Esophagus muscularis mucosa (tissue), 3 donors: ENCODE results near the gene VARS2.
"Not testable (repeated sequence)": the region's sequence is repeated elsewhere in the genome, so short reads cannot be mapped to it uniquely, and the experiment has no call there.

ENCODE experiments used
- POLR2A ChIP-seq: fragments of 450-650 bp; IDR thresholded peaks from one replicate; pipeline ENCODE4 v1.6.1; 2017; ENCODE audit warnings: antibody characterized with exemption, moderate library complexity, mild to moderate bottlenecking, low read depth
- TF ChIP-seq, protein P1 (sequence below), 3 experiments: fragments of 200-600 bp in 2 of 3; fragments of 450-650 bp in 1 of 3; sonication (generic) in 2 of 3; IDR thresholded peaks; one replicate each; pipeline ENCODE4 v1.5.1; 2017 to 2019; ENCODE audit warnings: antibody characterized with exemption in 3 of 3, mild to moderate bottlenecking in 2 of 3, moderate library complexity in 1 of 3

DNA sequence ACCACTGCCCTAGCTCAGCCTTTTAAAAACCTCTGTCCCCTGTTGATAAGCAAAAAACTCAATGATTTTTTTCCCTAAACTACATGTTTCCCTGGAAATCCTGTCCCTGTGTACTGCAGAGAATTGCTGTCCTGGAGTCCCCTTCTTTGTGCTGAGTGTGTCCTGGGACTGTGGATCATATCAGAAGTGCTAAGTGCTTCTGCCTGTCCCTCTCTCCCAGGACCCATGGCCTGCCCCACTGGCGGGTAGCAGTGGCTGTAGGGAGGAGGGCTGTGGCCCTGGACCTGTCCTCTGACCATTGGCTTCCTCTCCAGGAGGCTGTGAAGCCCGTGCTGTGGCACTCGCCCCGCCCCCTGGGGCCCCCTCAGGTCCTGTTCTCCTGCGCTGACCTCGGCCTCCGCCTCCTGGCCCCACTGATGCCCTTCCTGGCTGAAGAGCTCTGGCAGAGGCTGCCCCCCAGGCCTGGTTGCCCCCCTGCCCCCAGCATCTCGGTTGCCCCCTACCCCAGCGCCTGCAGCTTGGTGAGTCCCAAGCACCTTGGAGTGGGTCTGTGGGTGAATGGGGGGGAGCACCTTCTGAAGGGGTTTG is 10.1 kb downstream of the VARS2 start:
- TF ChIP-seq POLR2A: not testable (repeated sequence)
- TF ChIP-seq, protein P1, sequence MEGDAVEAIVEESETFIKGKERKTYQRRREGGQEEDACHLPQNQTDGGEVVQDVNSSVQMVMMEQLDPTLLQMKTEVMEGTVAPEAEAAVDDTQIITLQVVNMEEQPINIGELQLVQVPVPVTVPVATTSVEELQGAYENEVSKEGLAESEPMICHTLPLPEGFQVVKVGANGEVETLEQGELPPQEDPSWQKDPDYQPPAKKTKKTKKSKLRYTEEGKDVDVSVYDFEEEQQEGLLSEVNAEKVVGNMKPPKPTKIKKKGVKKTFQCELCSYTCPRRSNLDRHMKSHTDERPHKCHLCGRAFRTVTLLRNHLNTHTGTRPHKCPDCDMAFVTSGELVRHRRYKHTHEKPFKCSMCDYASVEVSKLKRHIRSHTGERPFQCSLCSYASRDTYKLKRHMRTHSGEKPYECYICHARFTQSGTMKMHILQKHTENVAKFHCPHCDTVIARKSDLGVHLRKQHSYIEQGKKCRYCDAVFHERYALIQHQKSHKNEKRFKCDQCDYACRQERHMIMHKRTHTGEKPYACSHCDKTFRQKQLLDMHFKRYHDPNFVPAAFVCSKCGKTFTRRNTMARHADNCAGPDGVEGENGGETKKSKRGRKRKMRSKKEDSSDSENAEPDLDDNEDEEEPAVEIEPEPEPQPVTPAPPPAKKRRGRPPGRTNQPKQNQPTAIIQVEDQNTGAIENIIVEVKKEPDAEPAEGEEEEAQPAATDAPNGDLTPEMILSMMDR (IDR thresholded peaks at IDR 0.05): not testable (repeated sequence)
